ENCODE measurements around the gene HRH4.
A peak's percentile ranks its signal among the peaks of the same experiment; 100 is the strongest.

Gene HRH4

GRCh38 chr18:24466771-24467170, 6.3 kb downstream of the HRH4 start:
- no peak for DNase-seq

- DNase-seq = no peak
These were observed 9.7 kb downstream of the HRH4 start for GRCh38 chr18:24470022-24470618.

- DNase-seq = no peak
These were observed 10.4 kb downstream of the HRH4 start for GRCh38 chr18:24470805-24471204.

GRCh38 chr18:24472591-24472990, 12.2 kb downstream of the HRH4 start:
- DNase-seq = no peak

- no peak for DNase-seq
These were observed 14.0 kb downstream of the HRH4 start for GRCh38 chr18:24474406-24474805.

GRCh38 chr18:24475926-24476589, 15.6 kb downstream of the HRH4 start:
- no peak for DNase-seq

GRCh38 chr18:24479371-24479770, 18.9 kb downstream of the HRH4 start:
- no peak for DNase-seq

GRCh38 chr18:24482821-24483220, 22.4 kb downstream of the HRH4 start:
- no peak for DNase-seq

- DNase-seq = no peak
These were observed 25.2 kb downstream of the HRH4 start for GRCh38 chr18:24485681-24486080.

- no peak for DNase-seq
These were observed 26.2 kb downstream of the HRH4 start for GRCh38 chr18:24486684-24487083.

- peak in 1 of 2 donors; percentile 50 for DNase-seq
These were observed 28.5 kb downstream of the HRH4 start for GRCh38 chr18:24488824-24489493.

- no peak for DNase-seq
These were observed 30.1 kb downstream of the HRH4 start for GRCh38 chr18:24490539-24490938.

GRCh38 chr18:24491927-24492834, 31.7 kb downstream of the HRH4 start:
- DNase-seq = peak; percentile 6 to 14

GRCh38 chr18:24494586-24494985, 34.1 kb downstream of the HRH4 start:
- peak in 1 of 2 donors; percentile 9 for DNase-seq

GRCh38 chr18:24497031-24497754, 36.8 kb downstream of the HRH4 start:
- DNase-seq = no peak

GRCh38 chr18:24499814-24500213, 39.4 kb downstream of the HRH4 start:
- DNase-seq = no peak

- no peak for DNase-seq
These were observed 39.8 kb downstream of the HRH4 start for GRCh38 chr18:24500217-24500616.

- no peak for DNase-seq
These were observed 40.3 kb downstream of the HRH4 start for GRCh38 chr18:24500766-24501165.

GRCh38 chr18:24502667-24503523, 42.5 kb downstream of the HRH4 start:
- no peak for DNase-seq

- DNase-seq = no peak
These were observed 44.0 kb downstream of the HRH4 start for GRCh38 chr18:24504401-24504800.

- DNase-seq = no peak
These were observed 45.7 kb downstream of the HRH4 start for GRCh38 chr18:24506175-24506574.

GRCh38 chr18:24509435-24509834, 49.0 kb downstream of the HRH4 start:
- no peak for DNase-seq
